ENCODE results near the gene CSTA.

Gene CSTA

GRCh38 chr3:122382888-122383666 is 58.0 kb downstream of the CSTA start, which contains the start of gene MIX23:
Gene MIX23 (minus strand): TSS chr3:122383231. CDS start chr3:122383224, 7 bp downstream.
- DNase-seq, result peak; percentile 89

GRCh38 chr3:122383771-122384697 is 59.0 kb downstream of the CSTA start, which contains the start of gene FAM162A:
Gene FAM162A (plus strand): TSS chr3:122384182. CDS start chr3:122384266, 84 bp downstream.
- peak; percentile 99 for DNase-seq

GRCh38 chr3:122387709-122388108 is 62.7 kb downstream of the CSTA start:
- no peak for DNase-seq

- no peak for DNase-seq
Measured at GRCh38 chr3:122389197-122389596, 64.1 kb downstream of the CSTA start.

GRCh38 chr3:122389892-122390291 is 64.8 kb downstream of the CSTA start:
- no peak for DNase-seq

- DNase-seq, result no peak
Measured at GRCh38 chr3:122390665-122391064, 65.6 kb downstream of the CSTA start.

Measured in suppressor macrophage treated with lipopolysaccharide for 4 hours (primary cell).